Liver (tissue), 9 donors: ENCODE data around the gene CHN2. TPM values are rescaled to one million over a fixed set of nuclear protein-coding genes. Genes with fewer than 3 reads are reported as not detected.

Experiments used
- DNase-seq: peaks from one replicate; pipeline ENCODE4 v3.0.0-alpha.2; 2017; ENCODE audit warnings: low spot score
- H3K27ac ChIP-seq, 2 donors: one replicate each; pipeline ENCODE4 v1.7.0; 2013; ENCODE audit warnings: inconsistent platforms in 2 of 2, low read length in 2 of 2, control low read depth in 1 of 2, low read depth in 1 of 2, mild to moderate bottlenecking in 1 of 2
- H3K27me3 ChIP-seq, 4 donors: one replicate each; pipeline versions ENCODE4 v1.6.1 to v1.7.0; 2013; ENCODE audit warnings: low read length in 3 of 4, inconsistent platforms in 1 of 4, mild to moderate bottlenecking in 1 of 4, moderate library complexity in 1 of 4; ENCODE audit not compliant: control insufficient read depth in 4 of 4, insufficient read depth in 4 of 4
- H3K36me3 ChIP-seq, 4 donors: one replicate each; pipeline versions ENCODE4 v1.6.1 to v1.7.0; 2013; ENCODE audit warnings: low read length in 3 of 4, mild to moderate bottlenecking in 3 of 4, low read depth in 1 of 4, moderate library complexity in 1 of 4; ENCODE audit not compliant: control insufficient read depth in 4 of 4, insufficient read depth in 3 of 4
- H3K4me1 ChIP-seq, 4 donors: one replicate each; pipeline versions ENCODE4 v1.6.1 to v1.7.0; 2013; ENCODE audit warnings: low read length in 3 of 4, mild to moderate bottlenecking in 3 of 4, moderate library complexity in 1 of 4; ENCODE audit not compliant: control insufficient read depth in 4 of 4, insufficient read depth in 4 of 4
- H3K4me3 ChIP-seq, 3 donors: one replicate each; pipeline versions ENCODE4 v1.6.1 to v1.7.0; 2013; ENCODE audit warnings: low read length in 3 of 3, control low read depth in 1 of 3, low read depth in 1 of 3, mild to moderate bottlenecking in 1 of 3
- H3K9ac ChIP-seq, 2 donors: one replicate each; pipeline ENCODE4 v1.7.0; 2013; ENCODE audit warnings: low read length in 2 of 2, mild to moderate bottlenecking in 2 of 2, moderate library complexity in 2 of 2, control low read depth in 1 of 2, low read depth in 1 of 2
- H3K9me3 ChIP-seq, 4 donors: one replicate each; pipeline versions ENCODE4 v1.6.1 to v1.7.0; 2013; ENCODE audit warnings: low read length in 3 of 4; ENCODE audit not compliant: control insufficient read depth in 4 of 4
- EGR1 ChIP-seq, 2 donors: IDR thresholded peaks; 2 replicates each; pipeline ENCODE4 v1.6.1; 2016 to 2018; ENCODE audit warnings: antibody characterized with exemption in 2 of 2, low read depth in 2 of 2
- FOXA1 ChIP-seq: IDR thresholded peaks from 2 replicates; pipeline ENCODE4 v1.6.1; 2016; ENCODE audit warnings: antibody characterized with exemption
- GABPA ChIP-seq, 2 donors: IDR thresholded peaks in 1 of 2; conservative IDR thresholded peaks in 1 of 2; 2 replicates each; pipeline ENCODE4 v1.6.1; 2016; ENCODE audit warnings: antibody characterized with exemption in 2 of 2, mild to moderate bottlenecking in 1 of 2, moderate library complexity in 1 of 2
- HNF4G ChIP-seq: IDR thresholded peaks from 2 replicates; pipeline ENCODE4 v1.6.1; 2016; ENCODE audit warnings: antibody characterized with exemption
- JUND ChIP-seq, 2 donors: IDR thresholded peaks; 2 replicates each; pipeline ENCODE4 v1.6.1; 2016; ENCODE audit warnings: antibody characterized with exemption in 2 of 2
- RAD21 ChIP-seq, 2 donors: IDR thresholded peaks; 2 replicates each; pipeline ENCODE4 v1.6.1; 2016; ENCODE audit warnings: antibody characterized with exemption in 2 of 2, mild to moderate bottlenecking in 2 of 2
- REST ChIP-seq: IDR thresholded peaks from 2 replicates; pipeline ENCODE4 v1.6.1; 2016; ENCODE audit warnings: antibody characterized with exemption, mild to moderate bottlenecking
- SP1 ChIP-seq: IDR thresholded peaks from 2 replicates; pipeline ENCODE4 v1.6.1; 2018; ENCODE audit warnings: antibody characterized with exemption, mild to moderate bottlenecking
- TAF1 ChIP-seq: conservative IDR thresholded peaks from 2 replicates; pipeline ENCODE4 v1.6.1; 2016; ENCODE audit warnings: antibody characterized with exemption, mild to moderate bottlenecking
- YY1 ChIP-seq: IDR thresholded peaks from 2 replicates; pipeline ENCODE4 v1.6.1; 2016; ENCODE audit warnings: antibody characterized with exemption, mild to moderate bottlenecking
- WGBS: extraction: QIAGEN DNeasy Blood & Tissue Kit; methylation state at CpG from one replicate; pipeline ENCODE4 v1.1.7; 2013; 5-methylcytosine and 5-hydroxymethylcytosine counted together
- polyA plus RNA-seq, 2 donors: library from polyadenylated mRNA; stranded (reverse) in 1 of 2; unstranded in 1 of 2; fragments of 200-250 nt in 1 of 2; fragments of >200 nt in 1 of 2; fragmentation: Nextera tagmentation in 1 of 2; extraction: Ambion mirVana in 1 of 2; gene quantifications; one replicate each; pipeline versions ENCODE4 v1.2.1 to v1.2.3, GENCODE V29; 2013 to 2015
- total RNA-seq, 2 donors: library from RNA; depleted of rRNA; stranded (reverse); fragments of >200 nt; gene quantifications; one replicate each; pipeline ENCODE4 v1.2.3, GENCODE V29; 2014
- TF ChIP-seq, protein P1 (sequence below): IDR thresholded peaks from 2 replicates; pipeline ENCODE4 v1.6.1; 2016; ENCODE audit warnings: antibody characterized with exemption
- TF ChIP-seq, protein P2 (sequence below): IDR thresholded peaks from 2 replicates; pipeline ENCODE4 v1.6.1; 2016; ENCODE audit warnings: antibody characterized with exemption
- donor health status: healthy.
- donor health status: healthy.
- donor health status: healthy.
- donor health status: healthy.
- donor health status: healthy.

The CHN2 gene
- total and polyA plus RNA-seq, 4 donors, result 8.3 to 25.4 (median 17.8) TPM

- H3K9me3 ChIP-seq, result no peaks in the 10 kb centered on the region
- H3K4me1 ChIP-seq, result peaks cover 3 to 37% (median 28%) of the 10 kb centered on the region in 4 donors
- no peak for DNase-seq
- WGBS, result 100% methylated on average over 1 of the region's 1 CpG
- H3K27ac ChIP-seq, result no peak overlapping the region
- no peak overlapping the region for H3K9ac ChIP-seq
- H3K36me3 ChIP-seq, result no peaks in the 10 kb centered on the region
- H3K4me3 ChIP-seq, result no peak overlapping the region
- TF ChIP-seq RAD21 (IDR thresholded peaks at IDR 0.05) (no peak), JUND (IDR thresholded peaks at IDR 0.05) (no peak), REST (no peak), FOXA1 (no peak)
- TF ChIP-seq, protein P1, sequence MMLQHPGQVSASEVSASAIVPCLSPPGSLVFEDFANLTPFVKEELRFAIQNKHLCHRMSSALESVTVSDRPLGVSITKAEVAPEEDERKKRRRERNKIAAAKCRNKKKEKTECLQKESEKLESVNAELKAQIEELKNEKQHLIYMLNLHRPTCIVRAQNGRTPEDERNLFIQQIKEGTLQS, result no peak
- no peaks in the 10 kb centered on the region for H3K27me3 ChIP-seq
Observed at GRCh38 chr7:29253225-29253624, 58.6 kb downstream of the CHN2 start.

DNA sequence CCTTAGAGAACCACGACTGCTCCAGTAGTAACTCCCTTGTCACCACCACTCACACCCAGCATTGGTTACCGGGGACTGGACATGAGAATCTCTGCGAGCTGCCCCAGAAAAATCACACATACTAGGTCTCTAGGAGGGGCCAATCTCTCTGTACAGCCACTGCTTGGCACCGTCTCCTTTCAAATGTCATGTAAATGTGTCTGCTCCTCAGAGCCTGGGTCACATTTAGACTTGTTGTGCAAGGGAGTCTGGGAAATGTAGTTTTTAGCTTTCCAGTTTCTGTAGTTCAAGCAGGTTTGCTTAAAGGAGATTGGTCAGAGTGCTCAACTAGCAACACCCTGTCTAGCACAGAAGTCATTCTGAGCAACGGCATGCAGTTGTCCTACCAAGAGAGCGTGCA lies 60.0 kb downstream of the CHN2 start:
- peaks cover 0 to 23% (median 15%) of the 10 kb centered on the region in 4 donors for H3K4me1 ChIP-seq
- no peaks in the 10 kb centered on the region for H3K9me3 ChIP-seq
- no peak for TF ChIP-seq FOXA1
- no peak for TF ChIP-seq RAD21 (IDR thresholded peaks at IDR 0.05)
- TF ChIP-seq TAF1, result no peak
- TF ChIP-seq GABPA (IDR thresholded peaks at IDR 0.05 in 1 of 2, conservative IDR thresholded peaks at IDR 0.05 in 1 of 2), result no peak
- TF ChIP-seq, protein P2, sequence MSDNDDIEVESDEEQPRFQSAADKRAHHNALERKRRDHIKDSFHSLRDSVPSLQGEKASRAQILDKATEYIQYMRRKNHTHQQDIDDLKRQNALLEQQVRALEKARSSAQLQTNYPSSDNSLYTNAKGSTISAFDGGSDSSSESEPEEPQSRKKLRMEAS, result no peak
- no peak for TF ChIP-seq SP1
- no peak for TF ChIP-seq EGR1 (IDR thresholded peaks at IDR 0.05; ENCODE audit: low read depth in 2 of 2)
- TF ChIP-seq HNF4G, result no peak
- TF ChIP-seq YY1, result no peak
- no peak for TF ChIP-seq REST
- no peak overlapping the region for H3K4me3 ChIP-seq
- no peak overlapping the region for H3K27ac ChIP-seq
- DNase-seq, result no peak
- H3K36me3 ChIP-seq, result no peaks in the 10 kb centered on the region
- no peak overlapping the region for H3K9ac ChIP-seq
- H3K27me3 ChIP-seq, result no peaks in the 10 kb centered on the region
- WGBS, result 88% methylated on average over 6 of the region's 6 CpGs
